ENCODE measurements around the gene VPS52. TPM values are rescaled to one million over a fixed set of nuclear protein-coding genes. Genes with fewer than 3 reads are reported as not detected.

VPS52 gene
- total RNA-seq, 1 experiment from 2014 or later: 46.2 TPM

- intact Hi-C loops (cut with micrococcal nuclease; ENCODE audit: unreplicated experiment): loop anchor here (10.0 kb wide), 1 partner anchor 259 kb away; no protein-coding TSS in a partner anchor
- H3K4me3 ChIP-seq: no peak overlapping the region
- ChIA-PET POLR2A (ENCODE audit: unreplicated experiment) (no interaction called here), CTCF (interaction anchor here (0.6 kb wide), 1 partner anchor 395 kb away, joined by 7 read pairs; the partner anchor contains the start of gene UQCC2)
- H3K9me3 ChIP-seq (ENCODE audit: insufficient read depth, low read depth): no peaks in the 10 kb centered on the region
- H3K9me2 ChIP-seq (ENCODE audit: insufficient read depth): no peaks in the 10 kb centered on the region
- peaks cover 54% of the 10 kb centered on the region for H3F3A ChIP-seq (ENCODE audit: insufficient read depth, low read depth)
- no peak overlapping the region for H3K27ac ChIP-seq
- H3K79me2 ChIP-seq (ENCODE audit: low read depth): peaks cover 52% of the 10 kb centered on the region
- peaks cover 16% of the 10 kb centered on the region; the same call in 1 of the 2 replicates for H3K36me3 ChIP-seq (ENCODE audit: low read depth)
- H3K4me1 ChIP-seq (replicated peaks; ENCODE audit: insufficient read depth): peaks cover 48% of the 10 kb centered on the region
- BruUV-seq (replicated peaks): no TSS peak
- no peak overlapping the region for H3K4me2 ChIP-seq
- peaks cover 6% of the 10 kb centered on the region; the same call in 1 of the 2 replicates for H4K20me1 ChIP-seq (ENCODE audit: insufficient read depth)
- H2AFZ ChIP-seq: no peak overlapping the region
- no peaks in the 10 kb centered on the region for H3K27me3 ChIP-seq (ENCODE audit: insufficient read depth, low read depth)
- DNase-seq: no peak
- TF ChIP-seq CTCF (conservative IDR thresholded peaks at IDR 0.05) (no peak), EZH2 (IDR thresholded peaks at IDR 0.05; ENCODE audit: low read depth) (no peak)
Observed at GRCh38 chr6:33315793-33316602, 44.3 kb upstream of the VPS52 start.

GRCh38 chr6:33314943-33315792 lies 43.5 kb upstream of the VPS52 start:
- CTCF ChIA-PET: no interaction called here
- TF ChIP-seq CTCF (conservative IDR thresholded peaks at IDR 0.05) (no peak), EZH2 (IDR thresholded peaks at IDR 0.05; ENCODE audit: low read depth) (no peak)
- H4K20me1 ChIP-seq (ENCODE audit: insufficient read depth): peaks cover 6% of the 10 kb centered on the region; the same call in 1 of the 2 replicates
- H3K9me2 ChIP-seq (ENCODE audit: insufficient read depth): no peaks in the 10 kb centered on the region
- H2AFZ ChIP-seq: no peak overlapping the region
- POLR2A ChIA-PET (ENCODE audit: unreplicated experiment): no interaction called here
- no TSS peak for BruUV-seq (replicated peaks)
- H3K4me1 ChIP-seq (replicated peaks; ENCODE audit: insufficient read depth): peaks cover 40% of the 10 kb centered on the region
- H3K36me3 ChIP-seq (ENCODE audit: low read depth): 0 out of 2 replicates have a peak, but pooled peaks cover 8% of the 10 kb centered on the region
- H3K27me3 ChIP-seq (ENCODE audit: insufficient read depth, low read depth): no peaks in the 10 kb centered on the region
- H3F3A ChIP-seq (ENCODE audit: insufficient read depth, low read depth): peaks cover 46% of the 10 kb centered on the region
- intact Hi-C loops (cut with micrococcal nuclease; ENCODE audit: unreplicated experiment): loop anchor here (1.0 to 10.0 kb wide), 3 partner anchors 76 to 348 kb away; partner anchors contain the start of genes BRD2 and KIFC1
- DNase-seq: peak in 1 of 2 experiments; percentile 60
- H3K4me2 ChIP-seq: peak overlapping the region; percentile 89
- no peaks in the 10 kb centered on the region for H3K9me3 ChIP-seq (ENCODE audit: insufficient read depth, low read depth)
- peaks cover 52% of the 10 kb centered on the region for H3K79me2 ChIP-seq (ENCODE audit: low read depth)
- no peak overlapping the region for H3K4me3 ChIP-seq
- H3K27ac ChIP-seq: no peak overlapping the region

- H4K20me1 ChIP-seq (ENCODE audit: insufficient read depth): peaks cover 6% of the 10 kb centered on the region; the same call in 1 of the 2 replicates
- TF ChIP-seq CTCF (conservative IDR thresholded peaks at IDR 0.05) (no peak), EZH2 (IDR thresholded peaks at IDR 0.05; ENCODE audit: low read depth) (no peak)
- peaks cover 40% of the 10 kb centered on the region for H3F3A ChIP-seq (ENCODE audit: insufficient read depth, low read depth)
- peak overlapping the region; percentile 72 for H3K27ac ChIP-seq
- CTCF ChIA-PET: no interaction called here
- H3K79me2 ChIP-seq (ENCODE audit: low read depth): peaks cover 46% of the 10 kb centered on the region
- H3K27me3 ChIP-seq (ENCODE audit: insufficient read depth, low read depth): no peaks in the 10 kb centered on the region
- H3K9me3 ChIP-seq (ENCODE audit: insufficient read depth, low read depth): no peaks in the 10 kb centered on the region
- peak overlapping the region; percentile 81; the same call in 1 of the 2 replicates for H2AFZ ChIP-seq
- 0 out of 2 replicates have a peak, but pooled peaks cover 4% of the 10 kb centered on the region for H3K36me3 ChIP-seq (ENCODE audit: low read depth)
- peak; percentile 41 to 58 for DNase-seq
- intact Hi-C loops (cut with micrococcal nuclease; ENCODE audit: unreplicated experiment): loop anchor here (1.0 to 10.0 kb wide), 3 partner anchors 77 to 347 kb away; partner anchors contain the start of genes BRD2 and KIFC1
- peak overlapping the region; percentile 81 for H3K4me3 ChIP-seq
- no peaks in the 10 kb centered on the region for H3K9me2 ChIP-seq (ENCODE audit: insufficient read depth)
- H3K4me2 ChIP-seq: peak overlapping the region; percentile 89
- peaks cover 33% of the 10 kb centered on the region for H3K4me1 ChIP-seq (replicated peaks; ENCODE audit: insufficient read depth)
- BruUV-seq (replicated peaks): no TSS peak
- POLR2A ChIA-PET (ENCODE audit: unreplicated experiment): no interaction called here
Observed at GRCh38 chr6:33314515-33314942, 42.9 kb upstream of the VPS52 start.
